ENCODE measurements around the gene P4HA2. TPM values are rescaled to one million over a fixed set of nuclear protein-coding genes. Genes with fewer than 3 reads are reported as not detected.

P4HA2 gene
- polyA plus RNA-seq, 1 donor (not counting 4 experiments of a cell fraction or from before 2014, with no cell fraction given), result 93.6 TPM

DNA sequence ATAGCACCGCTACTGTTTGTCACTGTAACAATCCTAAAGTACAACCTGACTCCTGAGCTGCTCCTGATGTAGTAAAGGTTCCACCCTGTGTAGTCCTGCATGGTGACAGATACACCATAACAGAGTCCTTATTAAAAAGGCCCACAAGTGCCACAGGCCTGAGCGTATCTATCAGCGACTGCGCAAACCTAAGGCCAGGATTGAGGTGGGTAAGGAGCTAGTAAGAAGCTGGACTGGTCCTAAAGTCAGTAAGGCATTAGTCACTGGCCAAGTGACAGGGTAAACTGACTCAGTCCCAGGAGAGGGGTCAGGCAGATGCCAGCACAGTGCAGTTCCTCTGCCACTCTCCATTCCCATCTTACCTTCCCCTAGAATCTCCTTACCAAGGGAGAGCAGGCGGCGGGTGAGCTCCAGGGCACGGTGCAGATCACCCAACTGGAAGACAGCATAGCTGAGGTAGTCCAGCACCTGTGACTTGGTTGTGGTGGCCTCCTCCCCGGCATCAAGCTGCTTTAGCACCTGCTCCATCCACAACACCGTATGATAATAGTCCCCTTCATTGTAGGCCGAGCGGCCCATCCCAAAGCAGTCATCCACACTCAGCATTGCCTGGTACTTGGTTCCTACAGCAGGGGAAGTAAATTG, 17.6 kb downstream of the P4HA2 start:
- Histone ChIP-seq H3K4me3 (ENCODE audit: control insufficient read depth in 2 of 3, extremely low read depth in 1 of 3, insufficient read depth in 2 of 3, low read depth in 1 of 3, low read length in 3 of 3) (no peak overlapping the region), H3K27me3 (ENCODE audit: control insufficient read depth, extremely low read depth, insufficient read depth, low read length) (no peaks in the 10 kb centered on the region), H2AFZ (ENCODE audit: control insufficient read depth, low read length) (no peak overlapping the region), H3K4me1 (ENCODE audit: control insufficient read depth, extremely low read depth, insufficient read depth, low read length) (peaks cover 5% of the 10 kb centered on the region), H3K27ac (ENCODE audit: control insufficient read depth, insufficient read depth, low read length) (no peak overlapping the region), H3K4me2 (ENCODE audit: control insufficient read depth, extremely low read depth, insufficient read depth, low read depth, low read length) (no peak overlapping the region), H3K79me2 (ENCODE audit: control insufficient read depth, insufficient read depth, low read length) (no peaks in the 10 kb centered on the region), H4K20me1 (ENCODE audit: control insufficient read depth, extremely low read depth, insufficient read depth, low read length) (no peaks in the 10 kb centered on the region), H3K9ac (ENCODE audit: control insufficient read depth, extremely low read depth, insufficient read depth, low read length) (no peak overlapping the region), H3K36me3 (ENCODE audit: control insufficient read depth in 2 of 2, extremely low read depth in 1 of 2, insufficient read depth in 2 of 2, low read length in 2 of 2) (peaks cover 42 to 54% of the 10 kb centered on the region in 2 experiments), H3K9me3 (ENCODE audit: control insufficient read depth, low read depth, low read length) (no peaks in the 10 kb centered on the region), H3K9me1 (ENCODE audit: control insufficient read depth, extremely low read depth, insufficient read depth, low read length) (peaks cover 2% of the 10 kb centered on the region)
- dilution Hi-C loops (cut with MboI; ENCODE audit: extremely low pct_ligation_motif_present, low sequenced_read_pairs), result no loop called here
- TF ChIP-seq, protein P1, sequence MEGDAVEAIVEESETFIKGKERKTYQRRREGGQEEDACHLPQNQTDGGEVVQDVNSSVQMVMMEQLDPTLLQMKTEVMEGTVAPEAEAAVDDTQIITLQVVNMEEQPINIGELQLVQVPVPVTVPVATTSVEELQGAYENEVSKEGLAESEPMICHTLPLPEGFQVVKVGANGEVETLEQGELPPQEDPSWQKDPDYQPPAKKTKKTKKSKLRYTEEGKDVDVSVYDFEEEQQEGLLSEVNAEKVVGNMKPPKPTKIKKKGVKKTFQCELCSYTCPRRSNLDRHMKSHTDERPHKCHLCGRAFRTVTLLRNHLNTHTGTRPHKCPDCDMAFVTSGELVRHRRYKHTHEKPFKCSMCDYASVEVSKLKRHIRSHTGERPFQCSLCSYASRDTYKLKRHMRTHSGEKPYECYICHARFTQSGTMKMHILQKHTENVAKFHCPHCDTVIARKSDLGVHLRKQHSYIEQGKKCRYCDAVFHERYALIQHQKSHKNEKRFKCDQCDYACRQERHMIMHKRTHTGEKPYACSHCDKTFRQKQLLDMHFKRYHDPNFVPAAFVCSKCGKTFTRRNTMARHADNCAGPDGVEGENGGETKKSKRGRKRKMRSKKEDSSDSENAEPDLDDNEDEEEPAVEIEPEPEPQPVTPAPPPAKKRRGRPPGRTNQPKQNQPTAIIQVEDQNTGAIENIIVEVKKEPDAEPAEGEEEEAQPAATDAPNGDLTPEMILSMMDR (optimal IDR thresholded peaks at IDR 0.05 in 1 of 3, IDR thresholded peaks at IDR 0.05 in 1 of 3, conservative IDR thresholded peaks at IDR 0.05 in 1 of 3; ENCODE audit: extremely low read depth in 1 of 3, insufficient read depth in 2 of 3, low read length in 3 of 3), result no peak
- TF ChIP-seq EZH2 (IDR thresholded peaks at IDR 0.05; ENCODE audit: low read length), result no peak
- FAIRE-seq (no peak), DNase-seq (ENCODE audit: low read depth, low spot score) (no peak)

DNA sequence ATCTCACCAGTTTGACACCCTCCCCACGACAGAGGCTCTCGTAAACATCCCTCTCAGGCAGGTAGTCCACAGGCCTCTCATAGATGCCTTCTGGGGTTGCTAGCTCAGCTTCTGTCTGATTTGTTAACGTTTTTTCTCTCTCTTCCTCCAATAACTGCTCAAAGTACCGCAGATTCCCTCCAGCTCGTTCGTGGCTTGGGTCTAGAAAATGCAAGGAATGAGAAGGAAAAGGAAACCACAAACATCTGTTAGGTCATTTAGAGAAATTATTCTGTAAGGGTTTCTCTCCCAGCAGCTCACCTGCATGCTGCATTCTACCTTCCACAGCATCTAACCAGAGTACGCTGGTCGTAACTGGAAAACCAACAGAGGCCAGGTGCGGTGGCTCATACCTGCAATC, 18.5 kb downstream of the P4HA2 start:
- H3K9ac ChIP-seq (ENCODE audit: control insufficient read depth, extremely low read depth, insufficient read depth, low read length), result no peak overlapping the region
- no peaks in the 10 kb centered on the region for H3K9me3 ChIP-seq (ENCODE audit: control insufficient read depth, low read depth, low read length)
- TF ChIP-seq, protein P1 (optimal IDR thresholded peaks at IDR 0.05 in 1 of 3, IDR thresholded peaks at IDR 0.05 in 1 of 3, conservative IDR thresholded peaks at IDR 0.05 in 1 of 3; ENCODE audit: extremely low read depth in 1 of 3, insufficient read depth in 2 of 3, low read length in 3 of 3), result no peak
- no peak for TF ChIP-seq EZH2 (IDR thresholded peaks at IDR 0.05; ENCODE audit: low read length)
- no peak for FAIRE-seq
- H3K36me3 ChIP-seq (ENCODE audit: control insufficient read depth in 2 of 2, extremely low read depth in 1 of 2, insufficient read depth in 2 of 2, low read length in 2 of 2), result peaks cover 34 to 58% of the 10 kb centered on the region in 2 experiments
- no peak overlapping the region for H2AFZ ChIP-seq (ENCODE audit: control insufficient read depth, low read length)
- H3K27me3 ChIP-seq (ENCODE audit: control insufficient read depth, extremely low read depth, insufficient read depth, low read length), result no peaks in the 10 kb centered on the region
- dilution Hi-C loops (cut with MboI; ENCODE audit: extremely low pct_ligation_motif_present, low sequenced_read_pairs), result no loop called here
- no peaks in the 10 kb centered on the region for H4K20me1 ChIP-seq (ENCODE audit: control insufficient read depth, extremely low read depth, insufficient read depth, low read length)
- no peak overlapping the region for H3K4me2 ChIP-seq (ENCODE audit: control insufficient read depth, extremely low read depth, insufficient read depth, low read depth, low read length)
- H3K4me3 ChIP-seq (ENCODE audit: control insufficient read depth in 2 of 3, extremely low read depth in 1 of 3, insufficient read depth in 2 of 3, low read depth in 1 of 3, low read length in 3 of 3), result no peak overlapping the region
- H3K4me1 ChIP-seq (ENCODE audit: control insufficient read depth, extremely low read depth, insufficient read depth, low read length), result no peaks in the 10 kb centered on the region
- no peaks in the 10 kb centered on the region for H3K9me1 ChIP-seq (ENCODE audit: control insufficient read depth, extremely low read depth, insufficient read depth, low read length)
- H3K79me2 ChIP-seq (ENCODE audit: control insufficient read depth, insufficient read depth, low read length), result no peaks in the 10 kb centered on the region
- no peak for DNase-seq (ENCODE audit: low read depth, low spot score)
- no peak overlapping the region for H3K27ac ChIP-seq (ENCODE audit: control insufficient read depth, insufficient read depth, low read length)
